ENCODE measurements around the gene DMRTA2. TPM values are rescaled to one million over a fixed set of nuclear protein-coding genes. Genes with fewer than 3 reads are reported as not detected.

Gene DMRTA2
- not detected in 2 replicates for total RNA-seq (2014; rRNA removed; shearing (Covaris generic); ENCODE audit: low replicate concordance)

DNA sequence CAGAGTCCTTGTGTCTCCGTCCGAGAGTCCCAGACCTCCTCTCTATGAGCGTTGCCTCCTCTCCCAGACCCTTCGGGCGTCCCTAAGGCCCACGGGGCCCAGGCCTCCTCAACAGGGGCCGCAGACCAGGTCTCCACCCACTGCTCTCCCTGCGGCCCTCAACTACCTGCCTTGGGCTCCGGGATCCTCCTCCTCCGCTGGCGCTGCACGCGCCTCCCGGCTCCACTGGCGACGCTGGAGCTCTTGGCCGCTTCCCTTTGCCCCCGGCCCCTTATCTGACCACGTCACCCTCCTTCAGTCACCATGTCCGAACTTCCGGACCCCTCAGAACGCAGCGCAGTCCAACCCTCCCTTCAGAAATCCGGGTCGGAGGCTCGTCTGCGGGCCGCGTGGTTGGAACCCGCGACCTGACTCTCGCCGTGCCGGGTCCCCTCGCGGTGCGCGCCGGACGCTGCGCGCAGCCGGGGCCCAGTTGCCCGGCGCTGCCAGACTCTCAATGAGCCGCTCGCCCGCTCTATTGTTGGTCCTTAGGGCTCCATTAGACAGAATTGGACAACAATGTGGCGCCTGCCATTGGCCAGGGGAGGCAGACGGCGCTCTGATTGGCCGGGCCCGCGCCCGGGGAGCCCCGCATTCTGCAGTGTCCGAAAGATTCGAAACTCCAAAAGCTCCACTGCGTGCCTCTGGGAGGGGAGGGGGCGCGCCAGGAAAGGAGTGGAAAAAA, at the start of gene DMRTA2:
DMRTA2 (minus strand) TSS at position 498 of the 724 bp plus-strand sequence. CDS start 1,907 bp downstream, outside the sequence.
- H3K9me3 ChIP-seq = no peaks in the 10 kb centered on the region
- no peaks in the 10 kb centered on the region for H3K36me3 ChIP-seq
- peak within 1 kb of the TSS; percentile 53 for H3K4me3 ChIP-seq
- peaks cover 37% of the 10 kb centered on the region for H3K27me3 ChIP-seq
- DNase-seq = no peak

DNA sequence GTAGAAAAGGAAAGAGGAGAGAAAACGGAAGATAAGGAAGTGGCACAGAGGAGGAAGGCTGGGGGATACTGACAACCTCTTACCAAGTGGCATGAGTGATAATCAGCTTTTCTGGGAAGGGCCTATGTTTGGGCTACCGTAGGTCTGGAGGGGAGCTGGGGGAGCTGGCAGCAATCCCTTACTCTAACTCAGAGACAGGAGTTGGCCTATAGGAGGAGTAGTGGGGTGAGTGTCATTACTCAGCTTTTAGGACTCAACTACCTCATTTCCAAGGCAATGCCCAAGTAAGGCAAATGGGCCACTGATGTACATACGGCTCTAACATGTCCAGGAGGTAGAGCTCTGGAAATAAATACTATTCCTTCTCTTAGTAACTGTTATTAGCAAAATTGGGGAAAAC, 48.7 kb upstream of the DMRTA2 start:
- peaks cover 11% of the 10 kb centered on the region for H3K36me3 ChIP-seq
- H3K9me3 ChIP-seq = no peaks in the 10 kb centered on the region; the same call in 1 of the 2 replicates
- no peak overlapping the region for H3K4me3 ChIP-seq
- no peaks in the 10 kb centered on the region for H3K27me3 ChIP-seq
- no peak for DNase-seq

DNA sequence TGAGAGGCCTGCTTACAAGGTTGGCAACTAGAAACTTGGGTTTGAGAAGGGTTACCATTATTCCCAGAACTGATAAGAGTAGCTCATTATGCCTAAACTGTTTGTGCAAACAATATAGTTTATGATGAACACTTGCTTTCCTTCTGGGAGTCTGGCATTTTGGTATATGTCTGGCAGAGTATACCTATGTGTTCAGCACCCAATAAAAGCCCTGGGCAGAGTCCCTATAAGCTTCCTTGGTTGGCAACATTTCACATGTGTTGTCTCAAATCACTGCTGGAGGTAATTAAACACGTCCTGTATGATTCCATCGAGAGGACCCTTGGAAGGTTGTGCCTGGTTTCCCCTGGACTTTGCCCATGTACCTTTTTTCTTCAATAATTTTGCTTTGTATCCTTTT, 39.7 kb upstream of the DMRTA2 start:
- Histone ChIP-seq H3K9me3 (no peaks in the 10 kb centered on the region), H3K36me3 (no peaks in the 10 kb centered on the region), H3K27me3 (no peaks in the 10 kb centered on the region), H3K4me3 (no peak overlapping the region)
- DNase-seq = no peak

DNA sequence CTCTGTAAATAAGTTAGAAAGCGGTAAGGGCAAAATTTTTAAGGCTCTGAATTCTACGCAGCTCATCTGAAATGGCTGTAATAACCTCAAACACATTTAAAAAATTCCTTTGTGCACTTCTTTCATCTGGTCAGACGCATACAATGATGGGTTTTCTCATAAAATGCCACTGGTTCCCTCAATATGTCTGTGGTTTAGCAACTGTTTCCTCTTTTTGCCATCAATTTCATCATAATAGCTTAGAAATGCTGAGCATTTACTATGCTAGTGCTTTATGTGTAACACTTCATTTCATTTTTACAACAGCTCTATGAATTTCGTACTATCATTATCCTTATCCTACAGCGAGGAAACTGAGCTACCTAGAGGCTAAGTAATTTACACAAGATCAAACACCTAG, 35.3 kb upstream of the DMRTA2 start:
- Histone ChIP-seq H3K27me3 (no peaks in the 10 kb centered on the region), H3K4me3 (no peak overlapping the region), H3K9me3 (no peaks in the 10 kb centered on the region), H3K36me3 (no peaks in the 10 kb centered on the region)
- no peak for DNase-seq

DNA sequence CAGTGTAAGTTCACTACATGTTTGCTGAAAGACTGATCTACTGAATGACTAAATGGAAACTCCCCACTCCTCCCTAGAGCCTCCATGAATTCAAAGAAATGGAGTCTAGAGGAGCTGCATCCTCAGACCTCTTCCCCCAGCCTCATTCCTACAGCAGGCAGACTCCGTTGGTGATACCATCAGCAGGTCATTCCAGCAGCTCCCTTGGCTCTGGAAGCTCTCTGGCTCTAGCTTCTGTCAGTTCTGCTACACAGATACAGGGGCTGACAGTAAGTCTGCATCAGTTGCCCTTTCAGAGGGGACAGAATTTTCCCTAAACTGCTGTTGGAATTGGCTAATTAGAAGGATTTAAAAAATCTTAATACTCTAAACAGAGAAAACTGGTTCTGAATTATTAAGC, 31.7 kb upstream of the DMRTA2 start:
- H3K36me3 ChIP-seq = no peaks in the 10 kb centered on the region
- DNase-seq = no peak

DNA sequence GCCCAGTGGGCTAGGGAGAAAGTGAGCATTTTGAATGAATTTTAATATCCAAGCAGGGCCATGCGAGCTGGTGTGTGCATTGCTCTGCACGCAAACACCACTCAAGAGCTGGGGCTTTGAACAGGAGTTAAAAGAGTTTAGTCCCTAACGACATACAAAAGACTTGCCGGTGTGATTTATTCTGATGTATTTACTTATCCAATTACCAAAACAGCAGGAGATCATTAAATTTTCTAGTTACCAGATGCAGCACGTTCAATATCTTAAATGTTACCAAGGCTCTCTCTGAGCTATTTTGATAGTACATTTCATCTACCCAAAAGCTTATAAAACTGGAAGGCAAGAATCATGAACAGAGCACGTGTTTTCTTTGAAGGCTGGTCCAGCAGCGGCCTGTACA, 30.0 kb upstream of the DMRTA2 start:
- Histone ChIP-seq H3K36me3 (no peaks in the 10 kb centered on the region), H3K4me3 (no peak overlapping the region), H3K9me3 (no peaks in the 10 kb centered on the region), H3K27me3 (no peaks in the 10 kb centered on the region)
- DNase-seq = no peak

More for the DNA sequence above, 31.7 kb upstream of the DMRTA2 start:
- no peak overlapping the region for H3K4me3 ChIP-seq
- no peaks in the 10 kb centered on the region for H3K9me3 ChIP-seq
- H3K27me3 ChIP-seq = no peaks in the 10 kb centered on the region

DNA sequence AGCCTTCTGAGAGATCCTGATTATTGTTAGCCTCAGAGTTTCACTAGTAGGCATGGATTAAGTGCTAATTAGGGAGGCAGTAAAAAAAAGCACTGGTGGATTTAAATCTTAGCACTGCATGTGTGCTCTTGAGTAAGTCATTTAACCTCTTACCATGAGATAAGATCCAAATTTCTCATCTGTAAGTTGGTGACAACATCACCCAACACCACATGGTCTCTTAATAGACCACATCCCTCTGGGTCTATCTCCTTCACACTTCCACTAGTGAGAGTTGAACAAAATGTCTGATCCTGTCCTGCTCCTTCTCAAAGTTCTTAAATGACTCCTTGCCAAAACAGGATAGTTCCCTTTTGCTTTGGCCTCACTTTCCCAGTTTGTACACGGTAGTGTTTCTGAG, 29.5 kb upstream of the DMRTA2 start:
- H3K9me3 ChIP-seq = no peaks in the 10 kb centered on the region
- no peaks in the 10 kb centered on the region for H3K36me3 ChIP-seq
- H3K4me3 ChIP-seq = no peak overlapping the region
- no peaks in the 10 kb centered on the region for H3K27me3 ChIP-seq
- DNase-seq = no peak

DNA sequence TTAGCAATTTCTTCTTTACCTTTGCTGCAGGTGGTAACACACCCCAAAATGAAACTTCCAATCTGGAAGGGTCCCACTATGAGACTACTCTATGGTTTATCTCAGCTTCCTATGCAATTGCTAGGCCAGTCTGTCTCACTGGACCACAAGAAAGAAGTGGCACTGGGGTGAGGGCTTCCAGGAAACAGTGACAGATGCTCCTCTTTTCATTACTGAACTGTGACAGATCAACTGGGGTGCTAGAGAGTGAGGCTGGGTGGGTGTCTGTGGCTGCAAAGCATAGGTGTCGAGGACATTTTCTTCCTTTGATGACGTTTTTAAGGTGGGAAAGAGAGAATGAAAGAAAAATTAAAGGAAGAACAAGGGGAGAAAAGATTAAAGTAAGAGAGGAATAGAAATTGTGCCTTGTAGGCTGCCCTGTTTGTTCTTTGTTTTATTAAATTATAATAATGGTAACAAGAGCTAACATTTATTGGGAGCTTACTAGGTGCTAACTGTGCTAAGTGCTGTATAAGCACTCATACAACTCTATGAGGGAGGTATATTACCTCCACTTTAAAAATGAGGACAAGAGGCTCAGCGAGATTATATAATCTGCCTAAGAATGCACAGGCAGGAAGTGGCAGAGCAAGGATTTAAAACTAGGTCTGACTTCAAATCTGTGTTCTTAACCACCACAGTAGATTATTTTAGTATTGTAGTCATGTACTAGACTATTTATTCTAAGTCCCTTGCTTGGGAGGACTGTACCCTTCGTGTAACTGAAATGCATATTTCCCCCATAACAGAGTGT, 27.8 kb upstream of the DMRTA2 start:
- H3K36me3 ChIP-seq = no peaks in the 10 kb centered on the region
- no peaks in the 10 kb centered on the region for H3K27me3 ChIP-seq
- H3K9me3 ChIP-seq = no peaks in the 10 kb centered on the region
- no peak for DNase-seq
- no peak overlapping the region for H3K4me3 ChIP-seq

DNA sequence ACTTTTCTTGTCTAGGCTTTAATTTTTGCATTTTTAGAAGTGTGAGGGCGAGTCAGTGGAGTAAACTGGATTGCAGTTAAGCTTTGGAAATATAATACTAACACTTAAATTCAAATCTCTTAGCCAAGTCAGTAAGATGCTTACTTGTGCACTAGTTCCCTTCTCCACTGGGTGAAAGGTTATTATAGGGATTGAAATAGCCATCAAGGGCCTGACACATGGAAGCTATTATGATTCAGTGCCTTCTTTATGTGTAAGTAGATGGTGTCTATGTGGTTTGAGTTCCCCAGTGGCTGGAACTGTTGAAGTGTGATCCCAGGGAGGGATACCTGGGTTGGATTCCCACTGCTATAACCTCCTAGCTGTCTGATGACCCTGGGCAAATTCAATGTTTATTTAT, 24.7 kb upstream of the DMRTA2 start:
- no peaks in the 10 kb centered on the region for H3K36me3 ChIP-seq
- no peaks in the 10 kb centered on the region for H3K9me3 ChIP-seq
- DNase-seq = no peak
- H3K27me3 ChIP-seq = no peaks in the 10 kb centered on the region
- H3K4me3 ChIP-seq = no peak overlapping the region

DNA sequence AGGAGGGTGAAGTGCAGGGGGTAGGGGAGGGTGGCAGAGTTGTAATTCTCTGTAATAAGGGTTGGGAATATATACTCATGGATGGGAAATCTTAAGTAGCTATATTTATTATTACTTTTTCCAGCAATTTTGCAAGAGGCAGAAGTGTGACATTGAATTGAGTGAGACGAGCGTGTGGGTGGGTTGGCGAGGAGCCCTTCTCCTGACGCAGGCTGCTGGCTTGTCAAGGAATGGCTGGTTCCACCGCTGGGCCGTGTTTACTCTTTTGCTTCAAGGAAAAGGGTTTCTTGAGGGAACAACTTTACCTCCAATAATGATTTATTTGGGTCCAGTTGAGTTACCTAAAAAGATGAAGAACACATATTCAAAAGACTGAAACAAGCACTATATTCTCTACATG, 17.9 kb upstream of the DMRTA2 start:
- Histone ChIP-seq H3K9me3 (no peaks in the 10 kb centered on the region), H3K27me3 (no peaks in the 10 kb centered on the region), H3K4me3 (no peak overlapping the region), H3K36me3 (peaks cover 4% of the 10 kb centered on the region)
- no peak for DNase-seq

DNA sequence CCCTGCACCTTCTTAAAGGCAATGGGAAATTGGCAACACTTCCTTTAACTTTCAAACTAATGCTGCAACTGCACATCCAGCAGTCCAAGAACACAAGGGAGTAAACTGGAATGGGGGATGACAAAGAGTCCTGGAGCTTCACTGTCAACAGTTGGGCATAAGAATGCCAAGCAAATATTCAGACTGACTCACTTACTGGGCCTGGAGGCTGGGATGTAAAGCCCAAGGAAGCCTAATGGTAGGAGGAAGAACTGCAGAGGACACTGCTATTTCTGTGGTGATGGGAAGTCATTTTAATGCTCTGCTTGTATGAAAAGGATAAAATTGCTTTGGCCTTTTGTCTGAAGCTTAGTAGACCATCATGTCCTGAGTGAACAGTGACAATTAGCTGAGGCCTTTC, 15.7 kb upstream of the DMRTA2 start:
- Histone ChIP-seq H3K9me3 (no peaks in the 10 kb centered on the region), H3K27me3 (no peaks in the 10 kb centered on the region), H3K36me3 (peaks cover 4% of the 10 kb centered on the region), H3K4me3 (no peak overlapping the region)
- no peak for DNase-seq

DNA sequence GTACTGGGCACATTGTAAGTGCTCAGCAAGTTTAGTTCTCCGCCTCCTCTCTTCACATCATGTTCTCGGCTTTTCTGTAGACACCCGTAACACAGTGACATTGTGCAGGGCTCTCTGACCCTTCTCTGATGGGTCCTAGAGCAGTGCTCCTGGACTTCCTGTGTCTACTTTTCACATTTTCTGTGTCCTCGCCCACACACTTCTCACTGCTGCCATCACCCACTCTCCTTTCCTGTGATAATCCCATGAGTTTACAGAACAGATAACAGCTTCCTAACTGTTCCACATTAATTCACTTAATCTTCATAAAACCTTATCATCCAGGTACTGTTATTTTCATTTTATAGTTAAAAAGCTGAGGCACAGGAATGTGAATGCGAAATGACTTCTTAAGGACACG, 13.2 kb upstream of the DMRTA2 start:
- no peaks in the 10 kb centered on the region for H3K27me3 ChIP-seq
- H3K4me3 ChIP-seq = no peak overlapping the region
- no peak for DNase-seq
- no peaks in the 10 kb centered on the region for H3K9me3 ChIP-seq
- peaks cover 4% of the 10 kb centered on the region for H3K36me3 ChIP-seq

DNA sequence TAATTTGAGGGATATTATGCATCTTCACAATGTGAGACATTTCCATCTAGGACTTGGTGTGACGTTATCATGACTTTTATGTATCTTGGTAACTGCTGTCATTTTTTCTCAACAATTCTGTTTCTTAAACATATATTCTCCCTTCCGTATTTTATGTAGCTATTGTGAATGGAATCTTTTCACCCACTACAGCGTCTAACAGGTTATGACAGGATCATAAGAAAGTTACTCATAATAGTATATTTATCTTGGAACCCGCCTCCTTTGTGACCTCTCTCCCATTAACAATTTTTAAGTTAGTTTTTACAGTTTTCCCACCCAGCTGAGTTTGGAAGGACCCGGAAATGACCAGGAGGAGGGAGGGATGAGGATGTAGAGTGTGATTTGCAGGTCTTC, 6.8 kb upstream of the DMRTA2 start:
- Histone ChIP-seq H3K27me3 (peaks cover 53% of the 10 kb centered on the region), H3K36me3 (no peaks in the 10 kb centered on the region), H3K9me3 (no peaks in the 10 kb centered on the region), H3K4me3 (no peak overlapping the region)
- DNase-seq = no peak

DNA sequence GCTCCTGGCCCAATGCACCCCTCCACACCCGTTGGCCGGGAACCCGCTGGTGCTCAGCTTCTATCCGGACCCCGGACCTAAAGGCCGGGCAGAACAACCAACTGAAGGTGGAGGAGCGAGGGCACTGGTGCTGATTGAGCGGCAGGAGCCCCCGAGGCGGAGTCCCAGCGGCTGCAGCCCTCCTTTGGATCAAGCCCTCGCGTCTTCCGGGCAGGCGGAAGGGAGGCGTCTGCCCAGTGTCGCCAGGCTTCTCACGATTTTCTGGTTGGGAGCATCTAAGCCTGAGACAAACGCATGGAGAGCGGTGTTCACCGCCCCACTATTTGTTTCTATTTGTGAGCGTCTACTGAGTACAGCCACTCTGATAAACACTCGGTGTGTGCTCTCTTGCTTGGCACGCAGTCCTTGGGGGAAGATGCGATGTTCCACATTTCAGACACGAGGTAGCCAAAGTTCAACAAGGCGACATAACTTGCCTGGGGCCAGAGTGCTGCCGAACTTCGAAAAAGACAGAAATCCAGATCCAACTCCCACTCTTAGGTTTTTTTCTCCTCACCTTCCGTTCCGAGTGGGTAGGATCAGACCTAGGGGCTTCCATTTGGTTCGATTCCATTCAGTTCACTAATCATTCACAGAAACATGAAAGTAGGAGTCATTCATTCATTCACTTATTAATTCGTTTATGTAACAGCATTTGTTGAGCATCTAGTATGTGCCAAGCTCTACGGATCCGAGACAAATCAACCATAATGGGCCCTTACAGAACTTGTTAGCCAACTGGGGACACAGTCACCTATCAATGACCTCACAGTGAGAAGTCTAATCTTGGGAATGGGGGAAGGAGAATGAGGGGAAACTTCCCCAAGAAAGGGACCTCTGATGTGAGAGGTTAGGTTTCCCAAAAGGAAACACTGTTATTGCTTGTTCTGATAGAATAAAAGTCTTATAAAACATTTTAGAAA, 4.9 kb upstream of the DMRTA2 start:
- H3K27me3 ChIP-seq = peaks cover 59% of the 10 kb centered on the region
- DNase-seq = no peak
- H3K9me3 ChIP-seq = no peaks in the 10 kb centered on the region
- H3K36me3 ChIP-seq = no peaks in the 10 kb centered on the region
- H3K4me3 ChIP-seq = no peak overlapping the region

DNA sequence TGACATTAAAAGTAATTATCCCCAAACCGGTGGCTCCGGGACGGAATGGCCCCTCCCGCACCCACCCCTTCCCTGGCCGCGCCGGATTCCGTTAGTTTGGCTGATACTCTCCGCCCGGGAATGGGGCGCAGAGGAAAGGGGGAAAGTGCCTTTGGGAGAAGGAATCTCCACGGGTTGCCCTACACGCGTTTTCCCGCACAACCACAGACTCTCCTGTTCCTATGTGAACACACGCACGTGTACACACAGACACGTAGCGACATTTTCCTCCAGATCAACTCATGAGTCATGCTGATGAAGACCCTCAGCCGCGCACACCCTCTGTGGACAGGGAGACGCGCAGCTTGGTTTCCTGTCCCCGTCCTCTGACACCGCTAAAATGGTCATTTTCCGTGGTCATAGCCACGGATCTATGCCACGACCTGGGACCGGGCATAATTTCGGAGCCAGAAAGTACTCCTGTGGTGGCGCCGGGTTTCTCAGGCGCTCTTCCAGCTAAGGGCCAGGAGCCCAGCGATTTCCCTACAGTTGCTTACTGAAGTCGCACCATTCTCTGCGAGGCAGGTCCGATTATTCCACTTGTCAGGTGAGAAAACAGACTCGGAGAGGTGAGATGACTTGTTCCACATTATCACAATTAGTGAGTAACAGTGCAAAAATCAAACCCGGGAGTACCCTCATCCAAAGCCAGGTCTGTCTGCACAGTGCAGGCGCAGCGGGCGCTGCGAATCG, 4.0 kb upstream of the DMRTA2 start:
- DNase-seq = no peak
- Histone ChIP-seq H3K4me3 (no peak overlapping the region), H3K36me3 (no peaks in the 10 kb centered on the region), H3K27me3 (peaks cover 59% of the 10 kb centered on the region), H3K9me3 (no peaks in the 10 kb centered on the region)

DNA sequence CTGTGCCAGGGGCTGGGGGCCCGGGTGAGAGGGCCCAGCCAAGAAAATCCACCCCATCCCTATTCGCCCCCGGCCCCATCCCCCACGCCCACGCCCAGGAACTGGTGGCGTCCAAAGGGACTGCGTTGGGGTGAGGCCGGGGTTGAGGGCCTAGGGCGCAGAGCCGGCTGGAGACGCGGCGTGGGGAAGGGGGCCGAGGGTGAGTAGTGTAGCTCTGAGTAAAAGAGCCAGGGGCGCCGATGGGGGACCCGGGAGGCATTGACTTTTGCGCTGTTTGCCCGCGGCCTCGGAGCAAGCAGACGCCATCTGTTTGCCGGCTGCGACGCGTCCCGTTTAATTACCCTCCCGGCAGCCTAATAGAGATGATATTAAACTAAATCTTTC, 3.5 kb upstream of the DMRTA2 start:
- H3K36me3 ChIP-seq = no peaks in the 10 kb centered on the region
- no peak for DNase-seq
- H3K27me3 ChIP-seq = peaks cover 59% of the 10 kb centered on the region
- no peaks in the 10 kb centered on the region for H3K9me3 ChIP-seq
- no peak overlapping the region for H3K4me3 ChIP-seq

Data from MG63 (cell line).